Measurements from ENCODE around the gene HNRNPUL1.

The HNRNPUL1 gene

DNA sequence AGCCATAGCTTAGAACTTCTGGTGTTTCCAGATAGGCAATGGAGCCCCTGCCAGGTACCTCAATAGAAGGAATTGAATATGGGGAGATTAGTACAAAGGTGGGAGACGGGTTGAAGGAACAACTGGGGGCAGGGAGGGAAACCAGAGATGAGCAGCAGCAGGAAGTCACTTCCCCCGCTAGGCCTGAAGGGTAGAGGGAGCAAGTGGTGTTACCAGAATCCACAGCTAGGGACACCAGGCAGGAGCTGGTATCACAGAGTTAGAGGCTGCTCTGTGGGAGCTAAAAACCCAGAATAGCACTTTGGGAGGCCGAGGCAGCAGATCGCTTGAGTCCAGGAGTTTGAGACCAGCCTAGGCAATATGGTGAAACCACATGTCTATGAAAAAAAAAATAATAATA, 15.3 kb upstream of the HNRNPUL1 start:
- TF ChIP-seq TAF1 (IDR thresholded peaks at IDR 0.05; ENCODE audit: low read depth, low read length) (no peak), POU2F2 (IDR thresholded peaks at IDR 0.05; ENCODE audit: low read depth, low read length) (no peak), POLR2A (IDR thresholded peaks at IDR 0.05; ENCODE audit: low read depth, low read length) (no peak), SPI1 (IDR thresholded peaks at IDR 0.05; ENCODE audit: low read depth, low read length) (no peak), POLR2AphosphoS5 (IDR thresholded peaks at IDR 0.05; ENCODE audit: low read depth, low read length) (no peak), PAX5 (IDR thresholded peaks at IDR 0.05; ENCODE audit: insufficient read depth, low read length, severe bottlenecking) (no peak)
- FAIRE-seq: no peak
- DNase-seq (ENCODE audit: insufficient read length, low spot score): no peak

DNA sequence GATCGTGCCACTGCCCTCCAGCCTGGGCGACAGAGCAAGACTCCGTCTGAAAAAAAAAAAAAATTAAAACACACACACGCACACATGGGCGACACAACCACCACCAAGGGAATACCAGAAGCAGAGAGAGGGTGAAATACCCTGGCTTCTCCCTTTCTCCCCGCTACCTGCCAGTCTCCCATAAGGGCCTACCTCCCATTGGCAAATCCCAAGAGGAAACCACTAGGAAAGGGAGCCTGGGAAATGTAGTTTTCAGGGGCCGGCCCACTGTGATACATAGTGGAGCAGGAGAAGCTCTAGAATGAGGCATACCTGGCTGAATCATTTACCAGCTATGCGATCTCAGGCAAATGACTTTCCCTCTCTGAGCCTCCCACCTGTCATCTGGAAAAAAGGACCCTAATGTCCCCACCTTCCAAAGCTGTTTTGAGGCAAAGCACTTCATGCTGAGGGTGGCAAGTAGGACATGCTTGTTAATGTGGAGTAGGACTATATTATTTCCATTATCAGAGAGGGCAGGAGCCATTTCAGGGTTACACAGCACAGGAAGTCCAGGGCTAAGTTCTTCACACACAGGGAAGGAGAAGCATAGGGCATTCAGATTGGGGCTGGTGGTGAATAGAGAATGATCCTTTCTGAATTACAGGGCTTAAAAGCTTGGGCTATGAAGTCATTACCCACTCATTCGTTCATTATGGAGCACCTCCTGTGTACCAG, 14.3 kb upstream of the HNRNPUL1 start:
- FAIRE-seq (no peak), DNase-seq (ENCODE audit: insufficient read length, low spot score) (no peak)
- no peak for TF ChIP-seq TAF1 (IDR thresholded peaks at IDR 0.05; ENCODE audit: low read depth, low read length)
- TF ChIP-seq POLR2AphosphoS5 (IDR thresholded peaks at IDR 0.05; ENCODE audit: low read depth, low read length): no peak
- no peak for TF ChIP-seq POU2F2 (IDR thresholded peaks at IDR 0.05; ENCODE audit: low read depth, low read length)
- no peak for TF ChIP-seq SPI1 (IDR thresholded peaks at IDR 0.05; ENCODE audit: low read depth, low read length)
- TF ChIP-seq PAX5 (IDR thresholded peaks at IDR 0.05; ENCODE audit: insufficient read depth, low read length, severe bottlenecking): no peak
- no peak for TF ChIP-seq POLR2A (IDR thresholded peaks at IDR 0.05; ENCODE audit: low read depth, low read length)

DNA sequence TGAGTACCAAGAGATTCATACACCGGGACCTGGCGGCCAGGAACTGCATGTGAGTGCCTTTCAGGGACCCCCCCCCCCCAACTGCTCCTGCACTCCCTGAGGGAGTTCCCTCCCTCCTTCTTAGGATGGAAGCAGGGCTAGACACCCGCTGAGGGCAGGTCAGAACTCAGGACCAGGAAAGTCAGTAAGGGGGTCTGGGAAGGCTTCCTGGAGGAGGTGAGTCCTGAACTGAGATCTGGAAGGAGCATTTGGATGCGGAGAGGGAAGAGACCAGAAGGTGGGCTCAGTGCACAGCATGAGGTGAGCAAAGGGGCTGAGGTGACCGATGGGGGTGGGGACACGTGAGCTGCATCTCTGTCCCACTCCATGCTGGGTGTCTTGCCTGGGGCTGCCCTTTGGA, 10.5 kb upstream of the HNRNPUL1 start:
- no peak for TF ChIP-seq POLR2A (IDR thresholded peaks at IDR 0.05; ENCODE audit: low read depth, low read length)
- no peak for TF ChIP-seq POLR2AphosphoS5 (IDR thresholded peaks at IDR 0.05; ENCODE audit: low read depth, low read length)
- no peak for TF ChIP-seq SPI1 (IDR thresholded peaks at IDR 0.05; ENCODE audit: low read depth, low read length)
- TF ChIP-seq PAX5 (IDR thresholded peaks at IDR 0.05; ENCODE audit: insufficient read depth, low read length, severe bottlenecking): no peak
- no peak for TF ChIP-seq TAF1 (IDR thresholded peaks at IDR 0.05; ENCODE audit: low read depth, low read length)
- TF ChIP-seq POU2F2 (IDR thresholded peaks at IDR 0.05; ENCODE audit: low read depth, low read length): no peak
- FAIRE-seq (no peak), DNase-seq (ENCODE audit: insufficient read length, low spot score) (no peak)

DNA sequence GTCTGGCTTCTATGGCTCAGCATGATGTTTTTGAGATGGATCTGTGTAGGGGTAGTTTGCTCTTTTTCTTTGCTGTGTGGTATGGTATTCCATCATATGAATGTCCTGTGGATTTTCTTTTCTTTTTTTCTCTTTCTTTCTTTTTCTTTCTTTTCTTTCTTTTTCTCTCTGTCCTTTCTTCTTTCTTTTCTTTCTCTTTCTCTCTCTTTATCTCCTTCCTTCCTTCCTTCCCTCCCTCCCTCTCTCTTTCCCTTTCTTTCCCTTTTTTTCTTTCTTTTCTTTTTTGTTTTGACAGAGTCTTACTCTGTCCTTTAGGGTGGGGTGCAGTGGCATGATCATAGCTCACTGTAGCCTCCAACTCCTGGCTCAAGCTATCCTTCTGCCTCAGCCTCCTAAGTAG, 9.0 kb upstream of the HNRNPUL1 start:
- FAIRE-seq (no peak), DNase-seq (ENCODE audit: insufficient read length, low spot score) (no peak)
- TF ChIP-seq POLR2A (IDR thresholded peaks at IDR 0.05; ENCODE audit: low read depth, low read length) (no peak), POU2F2 (IDR thresholded peaks at IDR 0.05; ENCODE audit: low read depth, low read length) (no peak), TAF1 (IDR thresholded peaks at IDR 0.05; ENCODE audit: low read depth, low read length) (no peak), PAX5 (IDR thresholded peaks at IDR 0.05; ENCODE audit: insufficient read depth, low read length, severe bottlenecking) (no peak), SPI1 (IDR thresholded peaks at IDR 0.05; ENCODE audit: low read depth, low read length) (no peak), POLR2AphosphoS5 (IDR thresholded peaks at IDR 0.05; ENCODE audit: low read depth, low read length) (no peak)

DNA sequence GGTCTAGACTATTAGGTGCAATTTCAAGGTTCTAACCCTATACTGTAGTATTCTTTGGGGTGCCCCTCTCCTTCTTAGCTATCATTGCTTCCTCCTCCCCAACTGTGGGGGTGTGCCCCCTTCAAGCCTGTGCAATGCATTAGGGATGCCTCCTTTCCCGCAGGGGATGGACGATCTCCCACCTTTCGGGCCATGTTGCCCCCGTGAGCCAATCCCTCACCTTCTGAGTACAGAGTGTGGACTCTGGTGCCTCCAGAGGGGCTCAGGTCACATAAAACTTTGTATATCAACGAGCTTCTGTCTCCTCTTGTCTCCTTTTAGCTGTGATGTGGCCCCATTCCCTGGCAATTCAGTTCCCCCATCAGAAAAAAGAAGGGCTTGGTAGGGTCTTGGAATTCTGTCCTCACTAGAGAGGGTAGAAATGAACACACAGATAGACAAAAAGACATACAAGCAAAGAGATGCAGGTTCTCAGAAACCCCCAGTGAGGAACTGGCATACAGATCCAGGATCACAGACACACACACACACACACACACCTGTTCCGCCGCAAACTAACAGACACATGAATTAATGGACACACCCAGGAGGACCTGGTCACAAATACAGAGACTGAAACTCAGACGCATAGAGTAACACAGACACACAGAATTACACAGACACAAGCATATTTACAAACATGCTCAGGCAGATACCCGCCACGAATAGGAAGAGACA, 2.5 kb upstream of the HNRNPUL1 start:
- TF ChIP-seq TAF1 (IDR thresholded peaks at IDR 0.05; ENCODE audit: low read depth, low read length) (no peak), SPI1 (IDR thresholded peaks at IDR 0.05; ENCODE audit: low read depth, low read length) (no peak), POLR2AphosphoS5 (IDR thresholded peaks at IDR 0.05; ENCODE audit: low read depth, low read length) (no peak)
- no peak for FAIRE-seq
- no peak for DNase-seq (ENCODE audit: insufficient read length, low spot score)

DNA sequence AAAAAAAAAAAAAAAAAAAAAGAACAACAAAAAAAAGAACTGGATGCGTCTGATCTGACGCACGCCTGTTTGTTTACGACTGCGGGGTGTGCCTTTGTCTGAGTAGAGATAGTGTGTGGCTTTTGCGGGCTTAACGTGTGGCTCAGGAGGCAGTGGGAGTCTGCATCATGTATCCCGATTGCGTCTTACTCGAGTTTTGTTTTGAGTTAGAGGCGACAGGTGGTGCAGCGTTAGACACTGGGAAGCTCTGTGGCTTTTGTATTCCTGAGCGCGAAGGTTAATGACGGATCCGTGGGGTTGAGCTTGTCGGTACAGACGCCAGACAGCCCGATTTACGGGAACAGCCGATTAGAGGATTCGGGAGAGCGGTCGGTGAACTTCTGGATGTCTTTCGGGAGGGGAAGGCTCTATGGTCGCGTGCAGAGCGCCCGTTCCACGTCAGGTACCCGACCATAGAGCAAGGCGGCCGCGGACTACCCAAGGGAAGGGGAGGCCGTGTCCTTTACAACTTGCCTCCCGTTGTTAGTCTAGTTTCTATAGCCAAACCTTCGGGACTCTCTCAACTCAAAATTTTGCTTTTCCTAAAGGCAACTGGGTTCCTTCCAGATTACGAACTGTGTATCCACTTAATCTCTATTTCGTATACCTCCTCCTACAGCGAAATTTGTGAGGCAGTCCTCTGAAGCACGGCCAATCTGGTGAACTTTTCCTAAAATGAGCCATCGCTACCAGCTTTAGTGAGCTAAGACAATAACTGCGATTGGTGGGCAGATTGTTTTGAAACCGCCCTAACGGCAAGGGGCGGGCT, 926 bp upstream of the HNRNPUL1 start:
- no peak for FAIRE-seq

DNA sequence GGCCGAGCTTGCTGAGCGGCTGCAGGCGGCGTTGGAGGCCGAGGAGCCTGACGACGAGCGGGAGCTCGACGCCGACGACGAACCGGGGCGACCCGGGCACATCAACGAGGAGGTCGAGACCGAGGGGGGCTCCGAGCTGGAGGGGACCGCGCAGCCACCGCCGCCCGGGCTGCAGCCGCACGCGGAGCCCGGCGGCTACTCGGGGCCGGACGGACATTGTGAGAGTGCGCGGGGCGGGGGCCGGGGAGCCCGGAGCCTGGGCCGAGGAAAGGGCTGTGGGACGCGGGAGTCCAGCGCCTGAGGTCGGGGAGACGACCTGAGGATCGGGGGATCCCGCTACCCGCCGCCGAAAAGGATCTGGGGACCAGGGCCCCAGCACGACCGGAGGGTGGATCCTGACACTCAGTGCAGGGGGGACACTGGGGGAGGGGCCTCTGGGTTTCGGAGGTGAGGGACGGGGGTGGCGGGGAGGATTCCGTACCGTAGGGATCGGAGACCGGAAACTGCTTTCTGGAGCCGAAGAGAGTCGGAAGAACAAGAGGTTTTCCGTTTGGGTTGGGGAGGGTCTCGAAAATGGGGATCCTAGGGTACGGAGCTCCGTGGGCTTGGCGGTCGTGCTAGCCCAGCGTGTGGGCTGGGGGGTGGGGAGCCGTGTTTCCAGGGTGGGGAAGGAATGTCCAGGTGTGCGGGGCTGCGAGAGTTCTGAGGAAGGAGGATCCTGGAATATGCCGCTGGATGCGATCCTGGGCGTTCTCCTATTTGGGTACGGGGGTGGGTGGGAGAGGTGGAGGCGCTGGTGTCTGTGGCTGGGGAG, 616 bp downstream of the HNRNPUL1 start:
- FAIRE-seq (no peak), DNase-seq (ENCODE audit: insufficient read length, low spot score) (peak; percentile 48)
- TF ChIP-seq TAF1 (IDR thresholded peaks at IDR 0.05; ENCODE audit: low read depth, low read length) (peak; percentile 60), POLR2A (IDR thresholded peaks at IDR 0.05; ENCODE audit: low read depth, low read length) (peak; percentile 81), SPI1 (IDR thresholded peaks at IDR 0.05; ENCODE audit: low read depth, low read length) (no peak), PAX5 (IDR thresholded peaks at IDR 0.05; ENCODE audit: insufficient read depth, low read length, severe bottlenecking) (no peak), POLR2AphosphoS5 (IDR thresholded peaks at IDR 0.05; ENCODE audit: low read depth, low read length) (peak; percentile 62), POU2F2 (IDR thresholded peaks at IDR 0.05; ENCODE audit: low read depth, low read length) (0 out of 2 replicates have a peak, but pooled peaks have one; percentile 15)

More for the DNA sequence above, 926 bp upstream of the HNRNPUL1 start:
- peak; percentile 24 for DNase-seq (ENCODE audit: insufficient read length, low spot score)
- TF ChIP-seq SPI1 (IDR thresholded peaks at IDR 0.05; ENCODE audit: low read depth, low read length) (no peak), PAX5 (IDR thresholded peaks at IDR 0.05; ENCODE audit: insufficient read depth, low read length, severe bottlenecking) (no peak), TAF1 (IDR thresholded peaks at IDR 0.05; ENCODE audit: low read depth, low read length) (peak; percentile 59; the same call in 1 of the 2 replicates), POLR2A (IDR thresholded peaks at IDR 0.05; ENCODE audit: low read depth, low read length) (peak; percentile 74), POU2F2 (IDR thresholded peaks at IDR 0.05; ENCODE audit: low read depth, low read length) (0 out of 2 replicates have a peak, but pooled peaks have one; percentile 74), POLR2AphosphoS5 (IDR thresholded peaks at IDR 0.05; ENCODE audit: low read depth, low read length) (peak; percentile 45; the same call in 1 of the 2 replicates)

DNA sequence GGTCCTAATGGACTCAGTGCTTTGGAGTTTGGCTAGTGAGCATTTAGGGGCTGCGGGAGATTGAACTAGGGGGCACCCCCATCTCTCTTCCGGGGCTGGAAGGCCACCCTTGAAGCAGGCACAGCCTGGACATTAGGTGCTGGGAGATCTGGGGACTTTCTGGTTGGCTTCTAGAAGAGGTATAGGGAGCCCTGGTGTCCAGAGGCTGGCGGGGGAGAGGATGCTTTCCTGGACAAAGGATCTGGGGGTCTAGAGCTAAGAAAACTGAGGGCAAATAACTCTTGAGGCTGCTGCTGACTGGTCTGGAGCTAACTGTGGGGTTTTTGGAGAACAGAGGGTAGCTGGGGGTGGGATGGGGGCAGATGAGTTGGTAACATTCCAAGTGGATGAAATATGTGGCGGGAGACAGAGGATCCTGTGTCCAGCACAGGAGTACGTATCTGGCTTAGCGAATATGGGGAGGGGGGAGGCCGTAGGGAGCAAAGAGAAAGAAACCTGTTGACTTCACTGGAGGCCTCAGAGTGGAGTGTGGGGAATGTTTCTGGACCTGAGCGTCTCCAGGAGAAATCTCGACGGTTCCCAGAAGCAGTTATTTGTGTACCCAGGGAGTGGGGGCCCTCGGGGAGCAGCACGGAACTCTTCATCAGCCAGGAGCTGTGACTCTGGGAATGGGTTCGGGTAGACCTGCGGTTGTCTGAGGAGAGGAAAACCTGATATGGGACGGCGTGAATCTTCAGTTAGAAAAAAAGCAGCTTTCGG, 1.4 kb downstream of the HNRNPUL1 start:
- DNase-seq (ENCODE audit: insufficient read length, low spot score): no peak
- no peak for FAIRE-seq

More for the DNA sequence above, 1.4 kb downstream of the HNRNPUL1 start:
- TF ChIP-seq PAX5 (IDR thresholded peaks at IDR 0.05; ENCODE audit: insufficient read depth, low read length, severe bottlenecking): no peak
- no peak for TF ChIP-seq TAF1 (IDR thresholded peaks at IDR 0.05; ENCODE audit: low read depth, low read length)
- no peak for TF ChIP-seq SPI1 (IDR thresholded peaks at IDR 0.05; ENCODE audit: low read depth, low read length)
- TF ChIP-seq POLR2AphosphoS5 (IDR thresholded peaks at IDR 0.05; ENCODE audit: low read depth, low read length): no peak
- no peak for TF ChIP-seq POLR2A (IDR thresholded peaks at IDR 0.05; ENCODE audit: low read depth, low read length)
- no peak for TF ChIP-seq POU2F2 (IDR thresholded peaks at IDR 0.05; ENCODE audit: low read depth, low read length)

Data from GM12891 (cell line).